HEK293 (cell line): ENCODE measurements around the gene DPEP3.

Experiments used
- EGR2 ChIP-seq: fragments of 450-650 bp; formaldehyde crosslinking; IDR thresholded peaks from 2 replicates; pipeline ENCODE4 v1.5.1; 2016; ENCODE audit warnings: low read depth, missing biosample characterization, missing genetic modification characterization
- HOXA7 ChIP-seq: sonication (generic); formaldehyde crosslinking; IDR thresholded peaks from 2 replicates; pipeline ENCODE4 v1.8.1; 2022; ENCODE audit warnings: missing genetic modification reagents, borderline replicate concordance
- KLF1 ChIP-seq: fragments of 450-650 bp; formaldehyde crosslinking; IDR thresholded peaks from 2 replicates; pipeline ENCODE4 v1.5.1; 2016; ENCODE audit warnings: missing biosample characterization, missing genetic modification characterization
- KLF7 ChIP-seq: fragments of 450-650 bp; formaldehyde crosslinking; IDR thresholded peaks from 2 replicates; pipeline ENCODE4 v1.5.1; 2016; ENCODE audit warnings: missing biosample characterization, missing genetic modification characterization, borderline replicate concordance
- KLF8 ChIP-seq: fragments of 450-650 bp; formaldehyde crosslinking; IDR thresholded peaks from 2 replicates; pipeline ENCODE4 v1.5.1; 2016; ENCODE audit warnings: missing biosample characterization, missing genetic modification characterization
- MZF1 ChIP-seq: fragments of 450-650 bp; formaldehyde crosslinking; IDR thresholded peaks from 2 replicates; pipeline ENCODE4 v1.5.1; 2017; ENCODE audit warnings: missing biosample characterization, missing genetic modification characterization, borderline replicate concordance
- SP2 ChIP-seq: fragments of 450-650 bp; formaldehyde crosslinking; IDR thresholded peaks from 2 replicates; pipeline ENCODE4 v1.5.1; 2016; ENCODE audit warnings: missing biosample characterization, missing genetic modification characterization
- SP3 ChIP-seq: fragments of 450-650 bp; formaldehyde crosslinking; IDR thresholded peaks from 2 replicates; pipeline ENCODE4 v1.5.1; 2016; ENCODE audit warnings: missing biosample characterization, missing genetic modification characterization
- WT1 ChIP-seq: fragments of 450-650 bp; formaldehyde crosslinking; IDR thresholded peaks from 2 replicates; pipeline ENCODE4 v1.5.1; 2016; ENCODE audit warnings: missing biosample characterization, missing genetic modification characterization
- ZFP3 ChIP-seq: fragments of 450-650 bp; formaldehyde crosslinking; IDR thresholded peaks from 2 replicates; pipeline ENCODE4 v1.5.1; 2016; ENCODE audit warnings: low read depth, missing biosample characterization, missing genetic modification characterization
- ZNF121 ChIP-seq: fragments of 450-650 bp; formaldehyde crosslinking; IDR thresholded peaks from 2 replicates; pipeline ENCODE4 v1.5.1; 2016; ENCODE audit warnings: missing biosample characterization, missing genetic modification characterization
- ZNF2 ChIP-seq: fragments of 450-650 bp; formaldehyde crosslinking; IDR thresholded peaks from 2 replicates; pipeline ENCODE4 v1.5.1; 2016; ENCODE audit warnings: missing biosample characterization, missing genetic modification characterization
- ZNF23 ChIP-seq: fragments of 450-650 bp; formaldehyde crosslinking; IDR thresholded peaks from 2 replicates; pipeline ENCODE4 v1.5.1; 2016; ENCODE audit warnings: missing biosample characterization, missing genetic modification characterization, borderline replicate concordance
- ZNF239 ChIP-seq: fragments of 450-650 bp; formaldehyde crosslinking; IDR thresholded peaks from 2 replicates; pipeline ENCODE4 v1.5.1; 2016; ENCODE audit warnings: missing biosample characterization, missing genetic modification characterization
- ZNF366 ChIP-seq: fragments of 450-650 bp; formaldehyde crosslinking; conservative IDR thresholded peaks from 2 replicates; pipeline ENCODE4 v1.5.1; 2016; ENCODE audit warnings: missing biosample characterization, missing genetic modification characterization
- ZNF530 ChIP-seq: fragments of 450-650 bp; formaldehyde crosslinking; IDR thresholded peaks from 2 replicates; pipeline ENCODE4 v1.5.1; 2016; ENCODE audit warnings: low read depth, missing biosample characterization, missing genetic modification characterization
- ZNF626 ChIP-seq: fragments of 450-650 bp; sonication (Bioruptor Pico); formaldehyde crosslinking; IDR thresholded peaks from 2 replicates; pipeline ENCODE4 v1.5.1; 2018; ENCODE audit warnings: missing biosample characterization, missing genetic modification characterization, inconsistent platforms
- TF ChIP-seq, protein P1 (sequence below): fragments of 450-650 bp; formaldehyde crosslinking; IDR thresholded peaks from 2 replicates; pipeline ENCODE4 v1.5.1; 2016; ENCODE audit warnings: missing biosample characterization, missing genetic modification characterization
- TF ChIP-seq, protein P2 (sequence below): fragments of 450-650 bp; formaldehyde crosslinking; IDR thresholded peaks from 2 replicates; pipeline ENCODE4 v1.5.1; 2016; ENCODE audit warnings: missing biosample characterization, missing genetic modification characterization
- TF ChIP-seq, protein P3 (sequence below): fragments of 450-650 bp; formaldehyde crosslinking; IDR thresholded peaks from 2 replicates; pipeline ENCODE4 v1.5.1; 2016; ENCODE audit warnings: missing biosample characterization, missing genetic modification characterization
- TF ChIP-seq, protein P4 (sequence below): fragments of 450-650 bp; formaldehyde crosslinking; IDR thresholded peaks from 2 replicates; pipeline ENCODE4 v1.5.1; 2016; ENCODE audit warnings: missing biosample characterization, missing genetic modification characterization
- TF ChIP-seq, protein P5 (sequence below): fragments of 450-650 bp; formaldehyde crosslinking; optimal IDR thresholded peaks from 2 replicates; pipeline ENCODE3; 2016; ENCODE audit warnings: missing biosample characterization, mild to moderate bottlenecking, missing genetic modification characterization
- TF ChIP-seq, protein P6 (sequence below): fragments of 450-650 bp; formaldehyde crosslinking; IDR thresholded peaks from 2 replicates; pipeline ENCODE4 v1.5.1; 2017; ENCODE audit warnings: missing biosample characterization, mild to moderate bottlenecking, missing genetic modification characterization, moderate library complexity
- TF ChIP-seq, protein P7 (sequence below): sonication (generic); formaldehyde crosslinking; IDR thresholded peaks from 2 replicates; pipeline ENCODE4 v1.8.1; 2022; ENCODE audit warnings: mild to moderate bottlenecking, moderate library complexity, missing genetic modification reagents

Gene DPEP3

DNA sequence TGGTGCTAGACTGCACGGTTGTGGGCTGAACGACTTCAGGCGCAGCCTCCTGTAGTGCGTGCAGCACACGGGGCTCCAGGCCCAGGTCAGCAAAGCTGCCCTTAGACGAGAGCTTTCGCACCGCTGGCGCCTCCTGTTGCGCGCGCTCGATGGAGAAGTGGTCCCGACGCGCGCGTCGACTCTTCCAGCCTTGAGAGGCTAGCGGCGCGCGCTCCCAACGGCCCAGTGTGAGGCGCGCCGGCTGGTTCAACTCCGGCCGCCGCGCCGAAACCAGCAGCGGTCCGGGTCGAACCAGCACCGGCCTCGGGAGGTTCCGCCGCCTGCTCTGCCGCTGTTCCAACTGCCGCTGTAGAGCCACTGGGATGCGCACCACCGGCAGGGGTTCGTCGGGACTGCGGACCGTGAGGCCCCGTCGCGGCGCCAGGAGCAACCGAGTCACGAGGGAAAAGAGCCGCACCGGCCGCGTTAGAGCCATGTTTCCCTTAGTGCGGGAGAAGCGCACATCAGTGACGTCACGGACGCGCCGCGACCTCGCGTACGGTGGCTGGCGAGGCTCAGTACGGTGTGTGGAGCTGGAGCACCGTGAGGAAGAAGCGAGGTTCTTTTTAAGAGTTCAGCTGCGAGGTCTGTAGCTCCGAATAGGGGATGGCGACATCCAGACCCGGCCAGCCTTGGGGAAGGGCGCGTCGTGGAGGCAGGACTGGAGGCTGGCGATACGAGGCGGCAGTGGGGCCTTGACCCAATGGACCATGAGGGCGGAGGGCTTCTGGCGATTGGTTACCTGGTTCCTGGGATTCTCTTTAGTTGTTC, 42.6 kb upstream of the DPEP3 start, which contains the start of the genes DDX28 and DUS2 (continued):
- TF ChIP-seq, protein P1, sequence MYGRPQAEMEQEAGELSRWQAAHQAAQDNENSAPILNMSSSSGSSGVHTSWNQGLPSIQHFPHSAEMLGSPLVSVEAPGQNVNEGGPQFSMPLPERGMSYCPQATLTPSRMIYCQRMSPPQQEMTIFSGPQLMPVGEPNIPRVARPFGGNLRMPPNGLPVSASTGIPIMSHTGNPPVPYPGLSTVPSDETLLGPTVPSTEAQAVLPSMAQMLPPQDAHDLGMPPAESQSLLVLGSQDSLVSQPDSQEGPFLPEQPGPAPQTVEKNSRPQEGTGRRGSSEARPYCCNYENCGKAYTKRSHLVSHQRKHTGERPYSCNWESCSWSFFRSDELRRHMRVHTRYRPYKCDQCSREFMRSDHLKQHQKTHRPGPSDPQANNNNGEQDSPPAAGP (tag by site-specific recombination) = 0 out of 2 replicates have a peak, but pooled peaks have one; percentile 68
- TF ChIP-seq, protein P2, sequence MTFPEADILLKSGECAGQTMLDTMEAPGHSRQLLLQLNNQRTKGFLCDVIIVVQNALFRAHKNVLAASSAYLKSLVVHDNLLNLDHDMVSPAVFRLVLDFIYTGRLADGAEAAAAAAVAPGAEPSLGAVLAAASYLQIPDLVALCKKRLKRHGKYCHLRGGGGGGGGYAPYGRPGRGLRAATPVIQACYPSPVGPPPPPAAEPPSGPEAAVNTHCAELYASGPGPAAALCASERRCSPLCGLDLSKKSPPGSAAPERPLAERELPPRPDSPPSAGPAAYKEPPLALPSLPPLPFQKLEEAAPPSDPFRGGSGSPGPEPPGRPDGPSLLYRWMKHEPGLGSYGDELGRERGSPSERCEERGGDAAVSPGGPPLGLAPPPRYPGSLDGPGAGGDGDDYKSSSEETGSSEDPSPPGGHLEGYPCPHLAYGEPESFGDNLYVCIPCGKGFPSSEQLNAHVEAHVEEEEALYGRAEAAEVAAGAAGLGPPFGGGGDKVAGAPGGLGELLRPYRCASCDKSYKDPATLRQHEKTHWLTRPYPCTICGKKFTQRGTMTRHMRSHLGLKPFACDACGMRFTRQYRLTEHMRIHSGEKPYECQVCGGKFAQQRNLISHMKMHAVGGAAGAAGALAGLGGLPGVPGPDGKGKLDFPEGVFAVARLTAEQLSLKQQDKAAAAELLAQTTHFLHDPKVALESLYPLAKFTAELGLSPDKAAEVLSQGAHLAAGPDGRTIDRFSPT (tag by site-specific recombination) = no peak
- TF ChIP-seq EGR2 (tag by site-specific recombination) = no peak
- TF ChIP-seq, protein P3, sequence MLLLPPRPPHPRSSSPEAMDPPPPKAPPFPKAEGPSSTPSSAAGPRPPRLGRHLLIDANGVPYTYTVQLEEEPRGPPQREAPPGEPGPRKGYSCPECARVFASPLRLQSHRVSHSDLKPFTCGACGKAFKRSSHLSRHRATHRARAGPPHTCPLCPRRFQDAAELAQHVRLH (tag by site-specific recombination) = peak; percentile 81; the same call in 1 of the 2 replicates
- TF ChIP-seq KLF8 (tag by site-specific recombination) = peak; percentile 63; the same call in 1 of the 2 replicates
- TF ChIP-seq, protein P4, sequence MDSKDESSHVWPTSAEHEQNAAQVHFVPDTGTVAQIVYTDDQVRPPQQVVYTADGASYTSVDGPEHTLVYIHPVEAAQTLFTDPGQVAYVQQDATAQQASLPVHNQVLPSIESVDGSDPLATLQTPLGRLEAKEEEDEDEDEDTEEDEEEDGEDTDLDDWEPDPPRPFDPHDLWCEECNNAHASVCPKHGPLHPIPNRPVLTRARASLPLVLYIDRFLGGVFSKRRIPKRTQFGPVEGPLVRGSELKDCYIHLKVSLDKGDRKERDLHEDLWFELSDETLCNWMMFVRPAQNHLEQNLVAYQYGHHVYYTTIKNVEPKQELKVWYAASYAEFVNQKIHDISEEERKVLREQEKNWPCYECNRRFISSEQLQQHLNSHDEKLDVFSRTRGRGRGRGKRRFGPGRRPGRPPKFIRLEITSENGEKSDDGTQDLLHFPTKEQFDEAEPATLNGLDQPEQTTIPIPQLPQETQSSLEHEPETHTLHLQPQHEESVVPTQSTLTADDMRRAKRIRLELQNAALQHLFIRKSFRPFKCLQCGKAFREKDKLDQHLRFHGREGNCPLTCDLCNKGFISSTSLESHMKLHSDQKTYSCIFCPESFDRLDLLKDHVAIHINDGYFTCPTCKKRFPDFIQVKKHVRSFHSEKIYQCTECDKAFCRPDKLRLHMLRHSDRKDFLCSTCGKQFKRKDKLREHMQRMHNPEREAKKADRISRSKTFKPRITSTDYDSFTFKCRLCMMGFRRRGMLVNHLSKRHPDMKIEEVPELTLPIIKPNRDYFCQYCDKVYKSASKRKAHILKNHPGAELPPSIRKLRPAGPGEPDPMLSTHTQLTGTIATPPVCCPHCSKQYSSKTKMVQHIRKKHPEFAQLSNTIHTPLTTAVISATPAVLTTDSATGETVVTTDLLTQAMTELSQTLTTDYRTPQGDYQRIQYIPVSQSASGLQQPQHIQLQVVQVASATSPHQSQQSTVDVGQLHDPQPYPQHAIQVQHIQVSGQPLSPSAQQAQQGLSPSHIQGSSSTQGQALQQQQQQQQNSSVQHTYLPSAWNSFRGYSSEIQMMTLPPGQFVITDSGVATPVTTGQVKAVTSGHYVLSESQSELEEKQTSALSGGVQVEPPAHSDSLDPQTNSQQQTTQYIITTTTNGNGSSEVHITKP = peak; percentile 31; the same call in 1 of the 2 replicates
- TF ChIP-seq, protein P5, sequence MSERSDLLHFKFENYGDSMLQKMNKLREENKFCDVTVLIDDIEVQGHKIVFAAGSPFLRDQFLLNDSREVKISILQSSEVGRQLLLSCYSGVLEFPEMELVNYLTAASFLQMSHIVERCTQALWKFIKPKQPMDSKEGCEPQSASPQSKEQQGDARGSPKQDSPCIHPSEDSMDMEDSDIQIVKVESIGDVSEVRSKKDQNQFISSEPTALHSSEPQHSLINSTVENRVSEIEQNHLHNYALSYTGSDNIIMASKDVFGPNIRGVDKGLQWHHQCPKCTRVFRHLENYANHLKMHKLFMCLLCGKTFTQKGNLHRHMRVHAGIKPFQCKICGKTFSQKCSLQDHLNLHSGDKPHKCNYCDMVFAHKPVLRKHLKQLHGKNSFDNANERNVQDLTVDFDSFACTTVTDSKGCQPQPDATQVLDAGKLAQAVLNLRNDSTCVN (tag by site-specific recombination) = peak; percentile 95
- no peak for TF ChIP-seq ZNF366 (tag by site-specific recombination)
- TF ChIP-seq, protein P6, sequence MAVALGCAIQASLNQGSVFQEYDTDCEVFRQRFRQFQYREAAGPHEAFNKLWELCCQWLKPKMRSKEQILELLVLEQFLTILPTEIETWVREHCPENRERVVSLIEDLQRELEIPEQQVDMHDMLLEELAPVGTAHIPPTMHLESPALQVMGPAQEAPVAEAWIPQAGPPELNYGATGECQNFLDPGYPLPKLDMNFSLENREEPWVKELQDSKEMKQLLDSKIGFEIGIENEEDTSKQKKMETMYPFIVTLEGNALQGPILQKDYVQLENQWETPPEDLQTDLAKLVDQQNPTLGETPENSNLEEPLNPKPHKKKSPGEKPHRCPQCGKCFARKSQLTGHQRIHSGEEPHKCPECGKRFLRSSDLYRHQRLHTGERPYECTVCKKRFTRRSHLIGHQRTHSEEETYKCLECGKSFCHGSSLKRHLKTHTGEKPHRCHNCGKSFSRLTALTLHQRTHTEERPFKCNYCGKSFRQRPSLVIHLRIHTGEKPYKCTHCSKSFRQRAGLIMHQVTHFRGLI (tag by site-specific recombination) = no peak; the same call in 1 of the 2 replicates
- TF ChIP-seq KLF7 (tag by site-specific recombination) = no peak
- TF ChIP-seq ZNF626 = no peak
- no peak for TF ChIP-seq ZNF530 (tag by site-specific recombination)
- TF ChIP-seq ZNF121 (tag by site-specific recombination) = peak; percentile 74
- TF ChIP-seq ZNF2 (tag by site-specific recombination) = peak; percentile 91
- peak; percentile 34; the same call in 1 of the 2 replicates for TF ChIP-seq SP2 (tag by site-specific recombination)
- peak; percentile 41; the same call in 1 of the 2 replicates for TF ChIP-seq KLF1 (tag by site-specific recombination)
- no peak for TF ChIP-seq HOXA7 (CRISPR knock-in tag)
- TF ChIP-seq, protein P7, sequence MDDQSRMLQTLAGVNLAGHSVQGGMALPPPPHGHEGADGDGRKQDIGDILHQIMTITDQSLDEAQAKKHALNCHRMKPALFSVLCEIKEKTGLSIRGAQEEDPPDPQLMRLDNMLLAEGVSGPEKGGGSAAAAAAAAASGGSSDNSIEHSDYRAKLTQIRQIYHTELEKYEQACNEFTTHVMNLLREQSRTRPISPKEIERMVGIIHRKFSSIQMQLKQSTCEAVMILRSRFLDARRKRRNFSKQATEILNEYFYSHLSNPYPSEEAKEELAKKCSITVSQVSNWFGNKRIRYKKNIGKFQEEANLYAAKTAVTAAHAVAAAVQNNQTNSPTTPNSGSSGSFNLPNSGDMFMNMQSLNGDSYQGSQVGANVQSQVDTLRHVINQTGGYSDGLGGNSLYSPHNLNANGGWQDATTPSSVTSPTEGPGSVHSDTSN (CRISPR knock-in tag) = peak; percentile 69
- TF ChIP-seq ZNF23 (tag by site-specific recombination) = no peak
- TF ChIP-seq SP3 (tag by site-specific recombination) = peak; percentile 31; the same call in 1 of the 2 replicates
- no peak for TF ChIP-seq ZFP3 (tag by site-specific recombination)
- no peak for TF ChIP-seq MZF1 (tag by site-specific recombination)
- no peak for TF ChIP-seq ZNF239 (tag by site-specific recombination)
- no peak for TF ChIP-seq WT1 (tag by site-specific recombination)
